Stomach (tissue), 4 donors: ENCODE results near the gene TFRC.
"Not testable (repeated sequence)": the region's sequence is repeated elsewhere in the genome, so short reads cannot be mapped to it uniquely, and the experiment has no call there.

Experiments
- CTCF ChIP-seq, 7 experiments: fragments of 450-650 bp in 4 of 7; fragments of 200-600 bp in 3 of 7; sonication (generic) in 3 of 7; IDR thresholded peaks; one replicate each; pipeline ENCODE4 v1.5.1; 2016 to 2019; ENCODE audit warnings: antibody characterized with exemption in 7 of 7, control low read depth in 2 of 7, mild to moderate bottlenecking in 1 of 7
- EP300 ChIP-seq: sonication (generic); formaldehyde crosslinking; IDR thresholded peaks from one replicate; pipeline ENCODE4 v1.6.1; 2017; ENCODE audit warnings: antibody characterized with exemption
- POLR2A ChIP-seq, 4 donors: fragments of 450-650 bp; IDR thresholded peaks; one replicate each; pipeline ENCODE4 v1.6.1; 2016; ENCODE audit warnings: antibody characterized with exemption in 4 of 4, control low read depth in 2 of 4, mild to moderate bottlenecking in 1 of 4, moderate library complexity in 1 of 4
- POLR2AphosphoS5 ChIP-seq, 3 donors: sonication (generic); formaldehyde crosslinking; IDR thresholded peaks; one replicate each; pipeline ENCODE4 v1.6.1; 2016; ENCODE audit warnings: antibody characterized with exemption in 3 of 3

DNA sequence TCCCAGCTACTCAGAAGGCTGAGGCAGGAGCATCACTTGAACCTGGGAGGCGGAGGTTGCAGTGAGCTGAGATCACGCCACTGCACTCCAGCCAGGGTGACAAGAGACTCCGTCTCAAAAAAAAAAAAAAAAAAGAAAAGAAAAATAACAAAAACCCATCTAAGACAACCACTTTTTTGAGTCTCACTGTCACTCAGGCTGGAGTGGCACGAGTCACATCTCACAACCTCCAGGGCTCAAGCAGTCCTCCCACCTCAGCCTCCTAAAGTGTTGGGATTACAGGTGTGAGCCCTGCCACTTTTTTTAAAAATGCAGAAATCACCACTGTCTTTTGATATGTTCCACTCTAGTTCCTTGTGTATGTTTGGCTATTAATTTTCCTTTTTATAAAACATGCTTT, 13.1 kb downstream of the TFRC start:
- not testable (repeated sequence) for TF ChIP-seq CTCF (IDR thresholded peaks at IDR 0.05); POLR2A (IDR thresholded peaks at IDR 0.05); EP300; POLR2AphosphoS5 (IDR thresholded peaks at IDR 0.05)
